H1 (cell line): ENCODE data around the gene DMWD. TPM values are rescaled to one million over a fixed set of nuclear protein-coding genes. Genes with fewer than 3 reads are reported as not detected.

ENCODE experiments used
- ASH2L ChIP-seq: fragments of 200-600, 300-600 bp; sonication (generic); IDR thresholded peaks from one replicate; pipeline ENCODE4 v1.7.1; 2017; ENCODE audit warnings: low read length
- polyA plus RNA-seq, 7 experiments: library from polyadenylated mRNA; depleted of rRNA in 3 of 7; stranded (reverse) in 5 of 7; unstranded in 2 of 7; fragments of >200 nt in 5 of 7; fragments of 200-250 nt in 2 of 7; gene quantifications; 1 replicate in 5 of 7; 2 replicates in 1 of 7; 4 replicates in 1 of 7; pipeline versions ENCODE4 v1.2.1 to v1.2.3, GENCODE V29; 2011 to 2013; ENCODE audit warnings: missing spikeins in 2 of 7, mixed read lengths in 2 of 7
- total RNA-seq: library from RNA; stranded (reverse); fragmentation: NEBNext Ultra II Directional; extraction: Animal tissue kit (Norgen Biotek cat#: 25700); gene quantifications from 2 replicates; pipeline ENCODE4 v1.2.1, GENCODE V29; 2021

The DMWD gene
- total and polyA plus RNA-seq, 2 of the 8 experiments (the other 6 are each of a cell fraction or from before 2014, with no cell fraction given) = 13.6 to 41.0 TPM

- TF ChIP-seq ASH2L = no peak
Measured at GRCh38 chr19:45766296-45766868, 26.3 kb downstream of the DMWD start (continued).
